CD4-positive, alpha-beta T cell (primary cell): ENCODE results near the gene FOXL2. TPM values are rescaled to one million over a fixed set of nuclear protein-coding genes. Genes with fewer than 3 reads are reported as not detected.

Experiments
- ATAC-seq: fragments of 200-7000 bp; cut with Tn5 transposase; one replicate; pipeline ENCODE4 v1.10.0; 2022; ENCODE audit warnings: mild to moderate bottlenecking; ENCODE audit not compliant: poor library complexity
- CTCF ChIA-PET: fragments of 350-600 bp; sonication (Branson Sonifier 250); formaldehyde crosslinking; loops from one replicate; lab custom pipeline; 2021; ENCODE audit warnings: antibody characterized with exemption, inconsistent platforms; lab: Charles Lee
- POLR2A ChIA-PET: fragments of 350-600 bp; sonication (Branson Sonifier 250); formaldehyde crosslinking; loops from one replicate; lab custom pipeline; 2021; ENCODE audit warnings: antibody characterized with exemption, inconsistent platforms; lab: Charles Lee
- DNase-seq, 14 experiments: peaks; one replicate each; pipeline ENCODE4 v3.0.0-alpha.2; 2013 to 2020; ENCODE audit warnings: mixed read lengths in 2 of 14
- H3K27ac ChIP-seq, 2 donors: one replicate each; pipeline versions ENCODE4 v1.5.1 to v1.7.0; 2013; ENCODE audit warnings: low read length in 2 of 2, low read depth in 1 of 2, mild to moderate bottlenecking in 1 of 2
- H3K27me3 ChIP-seq, 2 experiments: 1 replicate in 1 of 2; 2 replicates in 1 of 2; pipeline versions ENCODE4 v1.6.1 to v1.7.0; 2013; ENCODE audit warnings: low read length in 2 of 2, control low read depth in 1 of 2, mild to moderate bottlenecking in 1 of 2, moderate library complexity in 1 of 2; ENCODE audit not compliant: insufficient read depth in 2 of 2, control insufficient read depth in 1 of 2
- H3K36me3 ChIP-seq: one replicate; pipeline ENCODE4 v1.6.1; 2013; ENCODE audit warnings: low read length, control low read depth; ENCODE audit not compliant: insufficient read depth
- H3K4me1 ChIP-seq: one replicate; pipeline ENCODE4 v1.6.1; 2013; ENCODE audit warnings: low read length, control low read depth; ENCODE audit not compliant: insufficient read depth
- H3K4me3 ChIP-seq: one replicate; pipeline ENCODE4 v1.5.1; 2013; ENCODE audit warnings: mild to moderate bottlenecking, low read length, moderate library complexity
- H3K9me3 ChIP-seq, 2 experiments: 1 replicate in 1 of 2; 2 replicates in 1 of 2; pipeline versions ENCODE4 v1.6.1 to v1.7.0; 2013; ENCODE audit warnings: low read length in 2 of 2, mild to moderate bottlenecking in 2 of 2, control low read depth in 1 of 2, moderate library complexity in 1 of 2; ENCODE audit not compliant: control insufficient read depth in 1 of 2, insufficient read depth in 1 of 2
- H3K27ac Mint-ChIP-seq: one replicate; pipeline ENCODE4 v1.8.0; 2020; ENCODE audit warnings: mixed read lengths
- H3K27me3 Mint-ChIP-seq: one replicate; pipeline ENCODE4 v1.8.0; 2021; ENCODE audit warnings: mixed read lengths
- H3K36me3 Mint-ChIP-seq: one replicate; pipeline ENCODE4 v1.8.0; 2021; ENCODE audit warnings: low read depth, mixed read lengths
- H3K4me1 Mint-ChIP-seq: one replicate; pipeline ENCODE4 v1.8.0; 2021; ENCODE audit warnings: low read depth, mixed read lengths
- H3K4me3 Mint-ChIP-seq: one replicate; pipeline ENCODE4 v1.8.0; 2020; ENCODE audit warnings: mild to moderate bottlenecking, mixed read lengths
- H3K9me3 Mint-ChIP-seq: one replicate; pipeline ENCODE4 v1.8.0; 2020; ENCODE audit warnings: mixed read lengths
- intact Hi-C, 2 experiments: fragments of 100-400 bp; cut with DNase I in 1 of 2; cut with micrococcal nuclease in 1 of 2; formaldehyde crosslinking; loops; one replicate each; pipeline versions ENCODE4 v1.15.1 to v1.9.0; 2023 to 2025; cut with DNase I, micrococcal nuclease
- total RNA-seq, 174 experiments: library from RNA in 2 of 174; stranded (reverse) in 2 of 174; gene quantifications; one replicate each; pipeline ENCODE4 v1.2.3 and lab custom pipeline; 2021 to 2026
- TF ChIP-seq, protein P1 (sequence below): fragments of 200-600 bp; IDR thresholded peaks from one replicate; pipeline ENCODE4 v1.8.0; 2022; ENCODE audit warnings: antibody characterized with exemption, mild to moderate bottlenecking

The FOXL2 gene
- total RNA-seq, 2 experiments from 2014 or later, result not detected

DNA sequence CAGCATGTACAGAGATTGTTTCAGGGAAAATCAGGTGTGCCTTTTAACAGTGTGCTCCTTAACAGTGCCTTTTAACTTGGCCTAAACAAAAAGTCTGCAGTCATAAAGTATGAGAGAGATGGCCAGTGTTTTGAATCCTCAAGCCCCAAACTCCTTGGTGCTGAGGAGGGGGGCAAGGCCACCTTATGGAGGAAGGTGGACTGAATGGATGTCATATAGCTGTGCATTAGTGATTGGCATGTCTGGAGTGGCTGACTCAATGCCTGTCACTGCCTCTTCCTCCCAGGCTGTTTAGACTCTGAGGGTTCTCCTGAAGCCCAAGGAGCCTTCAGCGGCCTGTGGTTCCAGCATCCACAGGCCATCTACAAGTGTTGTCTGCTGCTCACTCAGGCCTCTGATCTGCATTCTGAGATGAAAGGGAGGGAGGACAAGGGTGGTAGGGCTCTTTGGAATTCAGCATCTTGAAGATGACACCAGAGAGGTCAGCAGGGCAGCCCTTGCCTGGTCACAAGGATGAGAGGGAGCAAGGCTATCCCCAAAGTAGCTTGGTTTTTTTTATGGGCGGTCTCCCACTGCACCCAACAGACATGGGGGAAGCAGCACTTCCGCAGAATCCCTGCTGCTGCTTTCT lies 1.5 kb upstream of the FOXL2 start:
- H3K27me3 ChIP-seq, result peaks cover 56 to 77% of the 10 kb centered on the region in 2 experiments
- H3K27ac ChIP-seq, result no peak overlapping the region
- H3K27me3 Mint-ChIP-seq, result peaks cover 86% of the 10 kb centered on the region
- H3K9me3 Mint-ChIP-seq, result no peaks in the 10 kb centered on the region
- H3K4me3 Mint-ChIP-seq, result peak overlapping the region; percentile 16
- TF ChIP-seq, protein P1, sequence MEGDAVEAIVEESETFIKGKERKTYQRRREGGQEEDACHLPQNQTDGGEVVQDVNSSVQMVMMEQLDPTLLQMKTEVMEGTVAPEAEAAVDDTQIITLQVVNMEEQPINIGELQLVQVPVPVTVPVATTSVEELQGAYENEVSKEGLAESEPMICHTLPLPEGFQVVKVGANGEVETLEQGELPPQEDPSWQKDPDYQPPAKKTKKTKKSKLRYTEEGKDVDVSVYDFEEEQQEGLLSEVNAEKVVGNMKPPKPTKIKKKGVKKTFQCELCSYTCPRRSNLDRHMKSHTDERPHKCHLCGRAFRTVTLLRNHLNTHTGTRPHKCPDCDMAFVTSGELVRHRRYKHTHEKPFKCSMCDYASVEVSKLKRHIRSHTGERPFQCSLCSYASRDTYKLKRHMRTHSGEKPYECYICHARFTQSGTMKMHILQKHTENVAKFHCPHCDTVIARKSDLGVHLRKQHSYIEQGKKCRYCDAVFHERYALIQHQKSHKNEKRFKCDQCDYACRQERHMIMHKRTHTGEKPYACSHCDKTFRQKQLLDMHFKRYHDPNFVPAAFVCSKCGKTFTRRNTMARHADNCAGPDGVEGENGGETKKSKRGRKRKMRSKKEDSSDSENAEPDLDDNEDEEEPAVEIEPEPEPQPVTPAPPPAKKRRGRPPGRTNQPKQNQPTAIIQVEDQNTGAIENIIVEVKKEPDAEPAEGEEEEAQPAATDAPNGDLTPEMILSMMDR, result no peak
- no peaks in the 10 kb centered on the region for H3K36me3 Mint-ChIP-seq
- intact Hi-C loops, result no loop called here
- no peak for DNase-seq
- H3K4me1 ChIP-seq, result peaks cover 55% of the 10 kb centered on the region
- peaks cover 49% of the 10 kb centered on the region for H3K4me1 Mint-ChIP-seq
- POLR2A ChIA-PET, result no interaction called here
- ATAC-seq, result no peak
- CTCF ChIA-PET, result interaction anchor here (0.7 to 3.2 kb wide), 2 partner anchors 12 to 25 kb away, joined by 3 to 18 read pairs; no protein-coding TSS in a partner anchor
- peaks cover 0 to 26% of the 10 kb centered on the region in 2 experiments for H3K9me3 ChIP-seq
- H3K4me3 ChIP-seq, result no peak overlapping the region
- no peaks in the 10 kb centered on the region for H3K36me3 ChIP-seq
- no peak overlapping the region for H3K27ac Mint-ChIP-seq

DNA sequence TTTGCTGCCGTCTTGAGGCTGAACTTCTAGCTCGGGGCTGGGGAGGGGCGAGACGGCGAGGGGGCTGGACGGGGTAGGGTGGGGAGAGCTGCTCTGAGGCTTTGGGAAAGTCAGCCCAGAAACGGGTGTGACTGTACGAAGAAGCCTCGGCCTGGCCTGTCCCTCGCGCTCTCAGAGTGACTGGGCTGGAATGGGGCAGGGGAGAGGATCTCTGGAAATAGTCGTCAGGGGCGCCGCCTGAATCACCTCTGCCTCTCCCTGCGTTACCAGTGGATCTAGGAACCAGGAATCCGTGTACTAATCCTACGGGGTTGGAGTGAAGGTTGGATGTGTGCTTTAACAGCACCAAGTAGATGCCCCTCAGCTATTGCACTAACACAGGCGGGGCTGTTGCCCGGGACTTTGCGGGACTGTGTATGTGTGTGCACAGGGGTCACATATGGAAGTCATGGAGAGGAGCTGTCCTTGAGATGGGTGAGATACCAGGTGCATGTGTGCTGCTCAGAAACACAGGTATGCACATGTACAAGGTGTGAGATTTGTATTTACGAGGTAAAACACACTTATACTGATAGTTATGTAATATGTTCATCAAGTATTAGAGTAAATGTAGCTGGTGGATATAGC lies 671 bp upstream of the FOXL2 start:
- DNase-seq, result no peak
- Mint-ChIP-seq H3K36me3 (no peaks in the 10 kb centered on the region), H3K9me3 (no peaks in the 10 kb centered on the region), H3K27me3 (peaks cover 86% of the 10 kb centered on the region), H3K4me3 (peak overlapping the region; percentile 26), H3K4me1 (peaks cover 52% of the 10 kb centered on the region), H3K27ac (no peak overlapping the region)
- ChIA-PET CTCF (interaction anchor here (3.2 kb wide), 1 partner anchor 11 kb away, joined by 18 read pairs; no protein-coding TSS in a partner anchor), POLR2A (interaction anchor here (0.9 kb wide), 1 partner anchor 10 kb away, joined by 5 read pairs; no protein-coding TSS in a partner anchor)
- no peak overlapping the region for H3K4me3 ChIP-seq
- TF ChIP-seq, protein P1, result no peak
- H3K9me3 ChIP-seq, result peaks cover 0 to 33% of the 10 kb centered on the region in 2 experiments
- intact Hi-C loops, result no loop called here
- H3K27me3 ChIP-seq, result peaks cover 65 to 86% of the 10 kb centered on the region in 2 experiments
- peaks cover 55% of the 10 kb centered on the region for H3K4me1 ChIP-seq
- H3K27ac ChIP-seq, result no peak overlapping the region
- no peak for ATAC-seq
- H3K36me3 ChIP-seq, result no peaks in the 10 kb centered on the region

DNA sequence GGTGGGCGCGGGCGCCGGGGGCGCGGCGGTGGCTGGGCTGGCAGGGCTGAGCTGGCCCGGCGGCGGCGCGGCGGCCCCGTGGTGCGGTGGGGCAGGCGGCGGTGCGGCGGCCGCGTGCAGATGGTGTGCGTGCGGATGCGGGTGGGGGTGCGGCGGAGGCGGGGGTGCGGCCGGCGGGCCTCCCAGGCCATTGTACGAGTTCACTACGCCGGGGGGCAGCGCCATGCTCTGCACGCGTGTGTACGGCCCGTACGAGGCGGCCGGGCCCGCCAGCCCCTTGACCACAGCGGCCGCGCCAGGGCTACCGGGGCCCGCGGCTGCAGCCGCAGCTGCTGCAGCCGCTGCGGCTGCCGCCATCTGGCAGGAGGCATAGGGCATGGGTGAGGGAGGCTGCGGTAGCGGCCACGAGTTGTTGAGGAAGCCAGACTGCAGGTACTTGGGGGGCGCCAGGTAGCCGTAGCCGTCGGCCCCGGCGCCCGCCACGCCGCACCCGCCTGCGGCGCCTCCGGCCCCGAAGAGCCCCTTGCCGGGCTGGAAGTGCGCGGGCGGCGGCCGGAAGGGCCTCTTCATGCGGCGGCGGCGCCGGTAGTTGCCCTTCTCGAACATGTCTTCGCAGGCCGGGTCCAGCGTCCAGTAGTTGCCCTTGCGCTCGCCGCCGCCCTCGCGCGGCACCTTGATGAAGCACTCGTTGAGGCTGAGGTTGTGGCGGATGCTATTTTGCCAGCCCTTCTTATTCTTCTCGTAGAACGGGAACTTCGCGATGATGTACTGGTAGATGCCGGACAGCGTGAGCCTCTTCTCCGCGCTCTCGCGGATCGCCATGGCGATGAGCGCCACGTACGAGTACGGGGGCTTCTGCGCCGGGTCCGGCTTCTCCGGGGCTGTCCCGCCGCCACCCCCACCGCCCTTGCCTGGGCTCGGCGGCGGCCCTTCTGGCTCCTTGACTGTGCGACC lies 951 bp downstream of the FOXL2 start:
- Histone ChIP-seq H3K4me1 (peaks cover 55% of the 10 kb centered on the region), H3K9me3 (peaks cover 0 to 33% of the 10 kb centered on the region in 2 experiments), H3K4me3 (peak overlapping the region; percentile 33), H3K36me3 (no peaks in the 10 kb centered on the region), H3K27ac (no peak overlapping the region), H3K27me3 (peaks cover 81 to 97% of the 10 kb centered on the region in 2 experiments)
- peak in 3 of 14 experiments; percentile 16 to 59 (median 56) for DNase-seq
- peak overlapping the region; percentile 76 for H3K4me3 Mint-ChIP-seq
- no peak overlapping the region for H3K27ac Mint-ChIP-seq
- no peak for ATAC-seq
- TF ChIP-seq, protein P1, result no peak
- H3K36me3 Mint-ChIP-seq, result no peaks in the 10 kb centered on the region
- peaks cover 52% of the 10 kb centered on the region for H3K4me1 Mint-ChIP-seq
- H3K27me3 Mint-ChIP-seq, result peaks cover 90% of the 10 kb centered on the region
- intact Hi-C loops, result no loop called here
- CTCF ChIA-PET, result interaction anchor here (1.2 to 3.2 kb wide), 3 partner anchors 9 to 352 kb away, joined by 3 to 18 read pairs (median 17); no protein-coding TSS in a partner anchor
- POLR2A ChIA-PET, result interaction anchor here (0.7 to 0.9 kb wide), 2 partner anchors 8 to 12 kb away, joined by 3 to 5 read pairs; no protein-coding TSS in a partner anchor
- H3K9me3 Mint-ChIP-seq, result no peaks in the 10 kb centered on the region
